ENCODE results near the gene MINDY4B.

GRCh38 chr3:150870406-150870805, 34.8 kb downstream of the MINDY4B start:
- TF ChIP-seq POLR2A (IDR thresholded peaks at IDR 0.05) (no peak), CTCF (IDR thresholded peaks at IDR 0.05) (no peak)
